Measurements from ENCODE around the gene MAMLD1. TPM values are rescaled to one million over a fixed set of nuclear protein-coding genes. Genes with fewer than 3 reads are reported as not detected.

The MAMLD1 gene
- total RNA-seq, 1 donor from 2014 or later = 3.0 TPM

DNA sequence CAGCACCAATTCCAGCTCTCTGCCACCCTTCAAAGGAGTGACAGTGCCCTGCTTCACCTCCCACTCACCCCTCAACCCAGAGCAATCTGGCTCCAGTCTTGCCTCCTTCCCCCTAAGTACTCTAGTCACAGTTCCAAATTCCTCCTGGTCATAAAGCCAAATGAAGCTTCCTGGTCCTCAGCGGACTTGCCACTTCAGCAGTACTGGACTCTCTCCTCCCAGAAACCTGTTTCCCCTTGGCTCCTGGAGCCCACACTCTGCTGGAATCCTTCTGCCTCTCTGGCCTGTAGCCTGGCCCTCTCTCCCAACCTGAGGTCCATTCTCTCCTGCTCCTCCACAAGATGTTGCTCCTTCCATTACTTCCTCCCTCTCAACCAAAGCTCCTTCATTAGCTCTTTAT, 152.7 kb downstream of the MAMLD1 start:
- Histone ChIP-seq H3K36me3 (ENCODE audit: control insufficient read depth, insufficient read depth, low read length) (no peaks in the 10 kb centered on the region), H3K27me3 (ENCODE audit: control insufficient read depth, insufficient read depth, low read length) (no peaks in the 10 kb centered on the region), H3K4me3 (ENCODE audit: low read depth, low read length) (no peak overlapping the region)
- no peak for DNase-seq (ENCODE audit: low read depth)
- TF ChIP-seq, protein P1, sequence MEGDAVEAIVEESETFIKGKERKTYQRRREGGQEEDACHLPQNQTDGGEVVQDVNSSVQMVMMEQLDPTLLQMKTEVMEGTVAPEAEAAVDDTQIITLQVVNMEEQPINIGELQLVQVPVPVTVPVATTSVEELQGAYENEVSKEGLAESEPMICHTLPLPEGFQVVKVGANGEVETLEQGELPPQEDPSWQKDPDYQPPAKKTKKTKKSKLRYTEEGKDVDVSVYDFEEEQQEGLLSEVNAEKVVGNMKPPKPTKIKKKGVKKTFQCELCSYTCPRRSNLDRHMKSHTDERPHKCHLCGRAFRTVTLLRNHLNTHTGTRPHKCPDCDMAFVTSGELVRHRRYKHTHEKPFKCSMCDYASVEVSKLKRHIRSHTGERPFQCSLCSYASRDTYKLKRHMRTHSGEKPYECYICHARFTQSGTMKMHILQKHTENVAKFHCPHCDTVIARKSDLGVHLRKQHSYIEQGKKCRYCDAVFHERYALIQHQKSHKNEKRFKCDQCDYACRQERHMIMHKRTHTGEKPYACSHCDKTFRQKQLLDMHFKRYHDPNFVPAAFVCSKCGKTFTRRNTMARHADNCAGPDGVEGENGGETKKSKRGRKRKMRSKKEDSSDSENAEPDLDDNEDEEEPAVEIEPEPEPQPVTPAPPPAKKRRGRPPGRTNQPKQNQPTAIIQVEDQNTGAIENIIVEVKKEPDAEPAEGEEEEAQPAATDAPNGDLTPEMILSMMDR (IDR thresholded peaks at IDR 0.05; ENCODE audit: insufficient read depth, low read length, poor library complexity, severe bottlenecking) = no peak

DNA sequence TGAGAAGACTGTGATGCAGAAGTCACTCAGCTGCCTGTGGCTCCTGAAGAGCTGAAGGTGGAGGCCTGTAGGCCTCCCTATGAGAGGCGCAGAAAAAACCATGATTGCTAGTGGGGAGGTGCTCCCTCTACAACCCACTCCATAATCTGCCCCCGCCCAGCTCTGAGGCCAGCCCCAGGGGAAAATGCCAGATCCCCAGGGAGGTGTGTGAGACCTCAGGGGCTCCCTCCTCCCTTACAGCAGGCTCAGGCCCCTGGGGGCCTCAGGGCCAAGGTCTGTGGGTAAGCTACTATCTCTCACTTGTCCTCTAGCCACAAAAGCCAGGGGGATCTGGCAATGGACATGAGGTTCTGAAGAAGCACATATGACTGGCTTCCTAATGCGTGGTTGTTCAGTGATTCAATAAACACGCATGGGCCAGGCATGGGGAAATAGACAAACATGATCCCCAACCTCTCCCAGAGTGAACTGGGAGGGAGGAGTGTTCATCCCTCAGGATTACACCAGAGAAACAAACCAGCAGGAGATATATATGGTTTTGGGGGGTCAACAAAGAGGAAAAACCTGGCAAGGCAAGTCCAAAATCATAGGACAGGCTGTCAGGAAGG, 154.3 kb downstream of the MAMLD1 start:
- H3K4me3 ChIP-seq (ENCODE audit: low read depth, low read length) = no peak overlapping the region
- H3K36me3 ChIP-seq (ENCODE audit: control insufficient read depth, insufficient read depth, low read length) = no peaks in the 10 kb centered on the region
- no peaks in the 10 kb centered on the region for H3K27me3 ChIP-seq (ENCODE audit: control insufficient read depth, insufficient read depth, low read length)
- no peak for DNase-seq (ENCODE audit: low read depth)
- TF ChIP-seq, protein P1 (IDR thresholded peaks at IDR 0.05; ENCODE audit: insufficient read depth, low read length, poor library complexity, severe bottlenecking) = no peak

DNA sequence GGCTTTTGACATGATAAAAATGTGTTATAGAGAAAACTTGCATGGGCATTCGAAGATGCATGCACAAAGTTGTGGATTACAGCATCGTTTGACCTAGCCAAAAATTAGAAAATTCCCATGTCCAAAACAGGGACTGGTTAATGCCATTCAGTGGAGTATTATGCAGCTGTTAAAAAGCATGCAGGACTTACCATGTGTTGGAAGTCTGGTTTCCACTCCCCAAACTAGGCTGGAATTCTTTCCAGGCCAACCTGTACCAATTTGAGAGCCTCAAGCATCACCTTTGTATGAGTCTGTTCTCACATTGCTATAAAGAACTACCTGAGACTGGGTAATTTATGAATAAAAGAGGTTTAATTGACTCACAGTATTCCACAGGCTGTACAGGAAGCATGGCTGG, 159.4 kb downstream of the MAMLD1 start:
- H3K27me3 ChIP-seq (ENCODE audit: control insufficient read depth, insufficient read depth, low read length) = no peaks in the 10 kb centered on the region
- H3K36me3 ChIP-seq (ENCODE audit: control insufficient read depth, insufficient read depth, low read length) = no peaks in the 10 kb centered on the region
- TF ChIP-seq, protein P1 (IDR thresholded peaks at IDR 0.05; ENCODE audit: insufficient read depth, low read length, poor library complexity, severe bottlenecking) = no peak
- no peak overlapping the region for H3K4me3 ChIP-seq (ENCODE audit: low read depth, low read length)
- DNase-seq (ENCODE audit: low read depth) = no peak

DNA sequence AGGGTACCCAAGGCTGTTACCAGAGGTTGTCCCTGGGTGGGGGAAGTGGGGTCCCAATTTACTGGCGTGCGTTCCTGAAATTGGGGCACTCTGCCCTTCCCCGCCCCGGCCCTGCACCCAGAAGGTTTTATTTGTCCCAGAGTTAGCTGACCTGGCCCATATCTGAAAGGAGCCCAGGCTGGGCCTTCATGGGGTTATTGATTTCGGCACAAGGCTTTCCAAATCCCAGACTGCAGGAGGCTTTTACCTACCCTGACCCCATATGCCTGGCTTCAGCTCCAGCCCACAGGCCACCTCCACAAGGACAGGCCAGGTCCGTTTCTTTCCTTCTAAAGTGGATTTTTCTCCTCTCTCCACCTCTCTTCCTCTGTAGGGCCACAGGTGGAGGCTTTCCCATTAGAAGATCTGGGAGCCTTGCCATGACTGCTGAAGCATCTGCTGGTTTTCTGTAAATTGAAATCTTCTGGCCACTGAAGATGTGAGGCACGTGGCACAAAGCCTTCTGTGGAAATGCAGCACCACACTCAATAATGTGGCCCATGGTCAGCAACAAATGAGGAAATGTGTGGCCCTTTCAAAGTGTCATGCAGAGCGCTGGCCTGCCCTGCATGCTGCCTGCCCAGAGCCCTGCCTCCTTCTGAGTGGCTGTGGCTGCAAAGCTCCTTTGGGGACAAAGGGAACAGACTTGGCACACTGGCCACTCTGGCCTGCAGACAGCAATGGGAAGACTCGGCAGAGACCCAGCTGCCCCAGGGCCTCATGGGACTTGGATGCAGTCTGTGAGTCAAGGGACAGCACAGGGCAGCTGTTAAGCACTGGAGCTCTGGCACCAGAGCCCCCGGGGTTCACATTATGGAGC, 162.2 kb downstream of the MAMLD1 start:
- no peak overlapping the region for H3K4me3 ChIP-seq (ENCODE audit: low read depth, low read length)
- H3K36me3 ChIP-seq (ENCODE audit: control insufficient read depth, insufficient read depth, low read length) = no peaks in the 10 kb centered on the region
- DNase-seq (ENCODE audit: low read depth) = no peak
- H3K27me3 ChIP-seq (ENCODE audit: control insufficient read depth, insufficient read depth, low read length) = no peaks in the 10 kb centered on the region
- TF ChIP-seq, protein P1 (IDR thresholded peaks at IDR 0.05; ENCODE audit: insufficient read depth, low read length, poor library complexity, severe bottlenecking) = no peak

DNA sequence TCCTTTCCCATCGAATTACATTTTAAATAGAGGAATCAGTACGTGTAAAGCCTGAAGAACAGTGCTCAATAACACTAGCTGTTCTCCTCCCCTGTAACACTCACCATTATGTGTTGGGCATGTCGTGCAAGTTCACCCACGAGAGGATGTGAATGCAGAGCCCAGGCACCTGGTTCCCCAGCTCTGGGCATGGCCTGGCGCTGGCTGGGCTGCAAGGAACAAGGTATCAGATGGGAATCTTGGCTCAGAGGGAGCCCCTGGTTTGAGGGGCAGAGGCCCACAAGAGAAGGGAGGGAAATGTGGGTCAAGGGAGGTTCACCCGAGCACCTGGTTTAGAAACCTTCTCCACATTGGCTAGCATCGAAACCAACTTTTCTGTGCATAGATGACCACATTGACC, 163.6 kb downstream of the MAMLD1 start:
- Histone ChIP-seq H3K4me3 (ENCODE audit: low read depth, low read length) (no peak overlapping the region), H3K36me3 (ENCODE audit: control insufficient read depth, insufficient read depth, low read length) (no peaks in the 10 kb centered on the region), H3K27me3 (ENCODE audit: control insufficient read depth, insufficient read depth, low read length) (no peaks in the 10 kb centered on the region)
- no peak for DNase-seq (ENCODE audit: low read depth)
- TF ChIP-seq, protein P1 (IDR thresholded peaks at IDR 0.05; ENCODE audit: insufficient read depth, low read length, poor library complexity, severe bottlenecking) = no peak

All from kidney epithelial cell (primary cell).